Measurements from ENCODE around the gene ACTA1. TPM values are rescaled to one million over a fixed set of nuclear protein-coding genes. Genes with fewer than 3 reads are reported as not detected.

Gene ACTA1
- total RNA-seq = not detected in 2 replicates

DNA sequence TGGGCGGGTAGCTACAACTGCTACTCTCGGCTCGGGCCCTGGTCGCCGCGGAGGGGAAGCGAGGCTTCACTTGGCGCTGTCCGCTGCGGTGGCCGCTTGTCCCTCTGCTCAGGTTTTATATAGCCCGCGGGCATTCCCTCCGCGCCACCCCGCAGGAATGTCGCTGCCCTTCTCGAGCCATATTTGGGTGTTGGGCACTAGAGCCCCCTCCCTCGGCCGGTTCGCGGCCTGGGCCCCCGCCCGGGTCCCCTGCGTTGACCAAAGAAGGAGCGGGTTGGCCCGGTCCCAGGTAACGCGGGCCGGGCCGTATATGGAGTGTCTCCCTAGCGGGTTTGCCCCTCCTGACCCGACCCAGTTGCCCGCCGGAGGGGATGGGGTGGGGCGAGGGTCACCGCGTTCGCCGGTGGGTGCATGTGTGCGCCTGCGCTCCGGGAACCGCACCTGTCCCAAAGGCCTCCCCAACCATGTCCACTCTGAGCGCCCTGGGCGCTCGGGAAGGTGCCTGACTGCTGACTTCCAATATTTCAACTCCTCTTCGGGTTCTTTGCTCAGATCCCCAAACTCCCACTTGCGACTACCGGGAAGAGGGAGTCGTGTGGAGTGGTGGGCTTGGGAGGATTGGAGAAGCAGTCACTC, at the start of gene ACTA1:
Gene ACTA1 (minus strand): TSS at position 90 of the 636 bp plus-strand sequence. CDS start 979 bp downstream, outside the sequence.

Other genes with a start within 250 kb of the ACTA1 start
- gene RAB4A, start 163.0 kb downstream of the ACTA1 start, total RNA-seq = 9.9 and 21.1 TPM in 2 replicates
- 4.4 and 5.9 TPM in 2 replicates for gene CCSAP, start 91.0 kb downstream of the ACTA1 start, total RNA-seq
- 23.0 and 35.0 TPM in 2 replicates for gene NUP133, start 74.2 kb upstream of the ACTA1 start, total RNA-seq
- gene ABCB10, start 124.6 kb upstream of the ACTA1 start, total RNA-seq = 15.5 and 20.6 TPM in 2 replicates
- 20.6 and 31.5 TPM in 2 replicates for gene TAF5L, start 192.0 kb upstream of the ACTA1 start, total RNA-seq
- 5.5 and 18.6 TPM in 2 replicates for gene URB2, start 192.2 kb upstream of the ACTA1 start, total RNA-seq